ENCODE results near the gene FRMD6.
A peak's percentile ranks its signal among the peaks of the same experiment; 100 is the strongest.

Gene FRMD6

GRCh38 chr14:51650716-51651387, 858 bp upstream of the FRMD6 start:
- in situ Hi-C loops (cut with MboI; ENCODE audit: low pct_unique_long_range_greater_than_20kb, low sequenced_read_pairs, unreplicated experiment) = no loop called here
- DNase-seq (ENCODE audit: low spot score) = no peak
- no peak for TF ChIP-seq CTCF (IDR thresholded peaks at IDR 0.05; ENCODE audit: extremely low read depth, insufficient read depth, missing control alignments)

GRCh38 chr14:51652168-51653078, 713 bp downstream of the FRMD6 start:
- in situ Hi-C loops (cut with MboI; ENCODE audit: low pct_unique_long_range_greater_than_20kb, low sequenced_read_pairs, unreplicated experiment) = no loop called here
- TF ChIP-seq CTCF (IDR thresholded peaks at IDR 0.05; ENCODE audit: extremely low read depth, insufficient read depth, missing control alignments) = no peak
- DNase-seq (ENCODE audit: low spot score) = peak; percentile 54

- peak; percentile 20 for DNase-seq (ENCODE audit: low spot score)
Measured at GRCh38 chr14:51653079-51653774, 1.5 kb downstream of the FRMD6 start.

GRCh38 chr14:51653775-51654532, 2.2 kb downstream of the FRMD6 start:
- no peak for DNase-seq (ENCODE audit: low spot score)
- no peak for TF ChIP-seq CTCF (IDR thresholded peaks at IDR 0.05; ENCODE audit: extremely low read depth, insufficient read depth, missing control alignments)
- in situ Hi-C loops (cut with MboI; ENCODE audit: low pct_unique_long_range_greater_than_20kb, low sequenced_read_pairs, unreplicated experiment) = no loop called here

More at GRCh38 chr14:51653079-51653774, 1.5 kb downstream of the FRMD6 start:
- TF ChIP-seq CTCF (IDR thresholded peaks at IDR 0.05; ENCODE audit: extremely low read depth, insufficient read depth, missing control alignments) = no peak
- in situ Hi-C loops (cut with MboI; ENCODE audit: low pct_unique_long_range_greater_than_20kb, low sequenced_read_pairs, unreplicated experiment) = no loop called here

GRCh38 chr14:51654533-51654845, 2.8 kb downstream of the FRMD6 start:
- DNase-seq (ENCODE audit: low spot score) = no peak
- in situ Hi-C loops (cut with MboI; ENCODE audit: low pct_unique_long_range_greater_than_20kb, low sequenced_read_pairs, unreplicated experiment) = no loop called here
- TF ChIP-seq CTCF (IDR thresholded peaks at IDR 0.05; ENCODE audit: extremely low read depth, insufficient read depth, missing control alignments) = no peak

GRCh38 chr14:51657762-51658161, 6.1 kb downstream of the FRMD6 start:
- no peak for TF ChIP-seq CTCF (IDR thresholded peaks at IDR 0.05; ENCODE audit: extremely low read depth, insufficient read depth, missing control alignments)
- no peak for DNase-seq (ENCODE audit: low spot score)
- in situ Hi-C loops (cut with MboI; ENCODE audit: low pct_unique_long_range_greater_than_20kb, low sequenced_read_pairs, unreplicated experiment) = no loop called here

Measured in GM13977 (cell line).